T47D (cell line): ENCODE results near the gene KCNS3.

ENCODE experiments used
- DNase-seq, 2 experiments: peaks; one replicate each; pipeline versions ENCODE4 v3.0.0 to v3.0.0-alpha.2; 2011 to 2012; ENCODE audit warnings: low read depth in 1 of 2, low spot score in 1 of 2
- JUND ChIP-seq: IDR thresholded peaks from 2 replicates; pipeline ENCODE4 v1.6.1; 2012; ENCODE audit warnings: low read depth
- in situ Hi-C: cut with HindIII; loops from 2 replicates; pipeline ENCODE4 v1.10.0; 2016; ENCODE audit warnings: low sequenced_read_pairs, low pct_unique_long_range_greater_than_20kb

KCNS3 gene

GRCh38 chr2:17878281-17879136, at the start of gene KCNS3:
Gene KCNS3 (plus strand): TSS chr2:17878667. CDS start chr2:17931009, 52,342 bp downstream.
- in situ Hi-C loops = no loop called here
- TF ChIP-seq JUND = no peak
- DNase-seq = peak; percentile 47 to 69

GRCh38 chr2:17830053-17831034, 48.1 kb upstream of the KCNS3 start:
- DNase-seq = peak; percentile 11 to 78
- in situ Hi-C loops = no loop called here
- no peak for TF ChIP-seq JUND

- no peak for DNase-seq
- in situ Hi-C loops = no loop called here
- no peak for TF ChIP-seq JUND
Measured at GRCh38 chr2:17835516-17835915, 43.0 kb upstream of the KCNS3 start.

GRCh38 chr2:17839959-17840358, 38.5 kb upstream of the KCNS3 start:
- TF ChIP-seq JUND = no peak
- DNase-seq = no peak
- in situ Hi-C loops = no loop called here

GRCh38 chr2:17843457-17843856, 35.0 kb upstream of the KCNS3 start:
- in situ Hi-C loops = no loop called here

GRCh38 chr2:17845806-17846205, 32.7 kb upstream of the KCNS3 start:
- no peak for DNase-seq
- in situ Hi-C loops = no loop called here
- TF ChIP-seq JUND = no peak

More at GRCh38 chr2:17843457-17843856, 35.0 kb upstream of the KCNS3 start:
- DNase-seq = no peak
- TF ChIP-seq JUND = no peak

- in situ Hi-C loops = no loop called here
- DNase-seq = no peak
- TF ChIP-seq JUND = no peak
Measured at GRCh38 chr2:17846676-17847075, 31.8 kb upstream of the KCNS3 start.

GRCh38 chr2:17847236-17847635, 31.2 kb upstream of the KCNS3 start:
- TF ChIP-seq JUND = no peak
- in situ Hi-C loops = no loop called here
- no peak for DNase-seq

- DNase-seq = no peak
- no peak for TF ChIP-seq JUND
- in situ Hi-C loops = no loop called here
Measured at GRCh38 chr2:17849275-17849674, 29.2 kb upstream of the KCNS3 start.

- no peak for DNase-seq
- in situ Hi-C loops = no loop called here
- TF ChIP-seq JUND = no peak
Measured at GRCh38 chr2:17850151-17850550, 28.3 kb upstream of the KCNS3 start.

GRCh38 chr2:17851731-17852585, 26.5 kb upstream of the KCNS3 start:
- TF ChIP-seq JUND = no peak
- in situ Hi-C loops = no loop called here
- DNase-seq = peak; percentile 42 to 65

- in situ Hi-C loops = no loop called here
- DNase-seq = no peak
- TF ChIP-seq JUND = no peak
Measured at GRCh38 chr2:17853799-17854198, 24.7 kb upstream of the KCNS3 start.
